Measurements from ENCODE around the gene MSANTD4. TPM values are rescaled to one million over a fixed set of nuclear protein-coding genes. Genes with fewer than 3 reads are reported as not detected.

The MSANTD4 gene
- 18.6 and 19.2 TPM in 2 replicates for total RNA-seq

GRCh38 chr11:106021967-106022794 lies at the start of gene MSANTD4:
Gene MSANTD4 (minus strand): TSS chr11:106022240. CDS start chr11:106010917, 11,323 bp downstream.

Small RNA genes within 50 kb of the gene (small RNA-seq; reads per million reads assigned to genes)
- gene RNU6-277P = not detected

Other genes with a start within 250 kb of the MSANTD4 start
- 3.3 TPM in 2 replicates for gene KBTBD3, start 55.1 kb upstream of the MSANTD4 start, total RNA-seq
- gene AASDHPPT, start 55.4 kb upstream of the MSANTD4 start, total RNA-seq = 46.7 and 57.6 TPM in 2 replicates